ENCODE measurements around the gene BMPR1B.

DNA sequence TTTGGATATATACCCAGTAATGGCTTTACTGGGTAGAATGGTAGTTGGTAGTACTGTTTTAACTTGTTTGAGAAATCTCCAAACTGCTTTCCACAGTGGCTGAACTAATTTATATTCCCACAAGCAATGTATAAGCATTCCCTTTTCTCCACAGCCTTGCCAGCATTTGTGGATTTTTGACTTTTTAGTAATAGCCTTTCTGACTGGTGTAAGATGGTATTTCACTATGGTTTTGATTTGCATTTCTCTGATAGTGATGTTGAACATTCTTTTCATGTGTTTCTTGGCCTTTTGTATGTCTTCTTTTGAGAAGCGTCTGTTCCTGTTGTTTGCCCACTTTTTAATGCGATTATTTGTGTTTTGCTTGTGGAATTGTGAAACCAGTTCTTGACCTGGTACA is 290.5 kb downstream of the BMPR1B start:
- TF ChIP-seq POLR2A (IDR thresholded peaks at IDR 0.05) = no peak
- TF ChIP-seq, protein P1, sequence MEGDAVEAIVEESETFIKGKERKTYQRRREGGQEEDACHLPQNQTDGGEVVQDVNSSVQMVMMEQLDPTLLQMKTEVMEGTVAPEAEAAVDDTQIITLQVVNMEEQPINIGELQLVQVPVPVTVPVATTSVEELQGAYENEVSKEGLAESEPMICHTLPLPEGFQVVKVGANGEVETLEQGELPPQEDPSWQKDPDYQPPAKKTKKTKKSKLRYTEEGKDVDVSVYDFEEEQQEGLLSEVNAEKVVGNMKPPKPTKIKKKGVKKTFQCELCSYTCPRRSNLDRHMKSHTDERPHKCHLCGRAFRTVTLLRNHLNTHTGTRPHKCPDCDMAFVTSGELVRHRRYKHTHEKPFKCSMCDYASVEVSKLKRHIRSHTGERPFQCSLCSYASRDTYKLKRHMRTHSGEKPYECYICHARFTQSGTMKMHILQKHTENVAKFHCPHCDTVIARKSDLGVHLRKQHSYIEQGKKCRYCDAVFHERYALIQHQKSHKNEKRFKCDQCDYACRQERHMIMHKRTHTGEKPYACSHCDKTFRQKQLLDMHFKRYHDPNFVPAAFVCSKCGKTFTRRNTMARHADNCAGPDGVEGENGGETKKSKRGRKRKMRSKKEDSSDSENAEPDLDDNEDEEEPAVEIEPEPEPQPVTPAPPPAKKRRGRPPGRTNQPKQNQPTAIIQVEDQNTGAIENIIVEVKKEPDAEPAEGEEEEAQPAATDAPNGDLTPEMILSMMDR (IDR thresholded peaks at IDR 0.05) = no peak
- TF ChIP-seq POLR2AphosphoS5 (IDR thresholded peaks at IDR 0.05) = no peak

Data from prostate gland (tissue), 2 donors.